Coronary artery (tissue), 2 donors: ENCODE data around the gene RALGPS1.

Source experiments
- DNase-seq: peaks from one replicate; pipeline ENCODE4 v3.0.0-alpha.2; 2017; ENCODE audit warnings: low spot score
- H3K27ac ChIP-seq, 2 donors: fragments of 200-600 bp; sonication (generic); one replicate each; pipeline ENCODE4 v1.5.1; 2016 to 2019
- H3K4me3 ChIP-seq: fragments of 200-600 bp; sonication (generic); 2 replicates; pipeline ENCODE4 v1.5.1; 2016; ENCODE audit warnings: mild to moderate bottlenecking, moderate library complexity
- TF ChIP-seq, protein P1 (sequence below): fragments of 200-600 bp; sonication (generic); IDR thresholded peaks from one replicate; pipeline ENCODE4 v1.5.1; 2019; ENCODE audit warnings: antibody characterized with exemption

Gene RALGPS1

GRCh38 chr9:127074561-127075548, 160.3 kb downstream of the RALGPS1 start:
- H3K4me3 ChIP-seq, result no peak overlapping the region
- DNase-seq, result no peak
- TF ChIP-seq, protein P1, sequence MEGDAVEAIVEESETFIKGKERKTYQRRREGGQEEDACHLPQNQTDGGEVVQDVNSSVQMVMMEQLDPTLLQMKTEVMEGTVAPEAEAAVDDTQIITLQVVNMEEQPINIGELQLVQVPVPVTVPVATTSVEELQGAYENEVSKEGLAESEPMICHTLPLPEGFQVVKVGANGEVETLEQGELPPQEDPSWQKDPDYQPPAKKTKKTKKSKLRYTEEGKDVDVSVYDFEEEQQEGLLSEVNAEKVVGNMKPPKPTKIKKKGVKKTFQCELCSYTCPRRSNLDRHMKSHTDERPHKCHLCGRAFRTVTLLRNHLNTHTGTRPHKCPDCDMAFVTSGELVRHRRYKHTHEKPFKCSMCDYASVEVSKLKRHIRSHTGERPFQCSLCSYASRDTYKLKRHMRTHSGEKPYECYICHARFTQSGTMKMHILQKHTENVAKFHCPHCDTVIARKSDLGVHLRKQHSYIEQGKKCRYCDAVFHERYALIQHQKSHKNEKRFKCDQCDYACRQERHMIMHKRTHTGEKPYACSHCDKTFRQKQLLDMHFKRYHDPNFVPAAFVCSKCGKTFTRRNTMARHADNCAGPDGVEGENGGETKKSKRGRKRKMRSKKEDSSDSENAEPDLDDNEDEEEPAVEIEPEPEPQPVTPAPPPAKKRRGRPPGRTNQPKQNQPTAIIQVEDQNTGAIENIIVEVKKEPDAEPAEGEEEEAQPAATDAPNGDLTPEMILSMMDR, result no peak
- no peak overlapping the region for H3K27ac ChIP-seq

- H3K4me3 ChIP-seq, result no peak overlapping the region
- TF ChIP-seq, protein P1, result no peak
- DNase-seq, result no peak
- H3K27ac ChIP-seq, result no peak overlapping the region
Observed at GRCh38 chr9:127075624-127076372, 161.2 kb downstream of the RALGPS1 start.

GRCh38 chr9:127076860-127077643, 162.5 kb downstream of the RALGPS1 start:
- DNase-seq, result peak; percentile 35
- Histone ChIP-seq H3K27ac (no peak overlapping the region), H3K4me3 (no peak overlapping the region)
- TF ChIP-seq, protein P1, result no peak

DNA sequence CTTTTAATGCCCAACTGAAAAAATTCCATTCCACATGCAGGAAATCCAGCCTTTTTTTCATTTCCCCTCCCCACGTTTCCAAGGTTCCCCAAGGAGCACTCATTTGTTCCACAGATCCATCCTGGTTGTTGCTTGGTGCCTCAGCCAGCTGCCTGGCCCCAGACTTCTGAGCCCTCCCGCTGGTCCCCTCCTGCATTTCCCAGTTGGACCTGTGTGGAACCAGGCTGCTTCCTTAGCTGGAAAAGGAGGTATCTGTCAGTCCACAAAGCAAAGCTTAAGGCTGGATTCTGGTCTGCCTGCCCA, 163.0 kb downstream of the RALGPS1 start:
- TF ChIP-seq, protein P1, result no peak
- DNase-seq, result no peak
- H3K27ac ChIP-seq, result no peak overlapping the region

DNA sequence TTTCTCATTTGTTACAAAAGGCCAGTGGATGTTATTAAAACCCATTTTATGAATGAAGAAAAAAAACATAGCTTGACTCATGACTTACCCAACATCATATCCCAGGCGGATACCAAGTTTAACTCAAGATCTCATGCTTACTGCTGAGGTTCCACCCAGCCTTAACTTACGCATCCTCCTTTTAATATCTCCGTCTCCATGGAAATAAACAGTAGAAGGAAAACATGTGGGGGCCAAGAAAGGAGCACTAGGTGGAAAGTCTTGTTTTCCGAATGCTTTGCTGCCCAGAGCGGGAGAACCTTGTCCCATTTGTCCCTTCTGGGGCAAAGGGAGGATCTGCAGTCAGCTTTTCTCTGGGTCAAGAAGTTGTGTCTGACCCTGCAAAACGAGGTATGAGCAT, 163.8 kb downstream of the RALGPS1 start:
- Histone ChIP-seq H3K4me3 (no peak overlapping the region), H3K27ac (no peak overlapping the region)
- TF ChIP-seq, protein P1, result no peak
- DNase-seq, result no peak

More for the DNA sequence above, 163.0 kb downstream of the RALGPS1 start:
- no peak overlapping the region for H3K4me3 ChIP-seq

DNA sequence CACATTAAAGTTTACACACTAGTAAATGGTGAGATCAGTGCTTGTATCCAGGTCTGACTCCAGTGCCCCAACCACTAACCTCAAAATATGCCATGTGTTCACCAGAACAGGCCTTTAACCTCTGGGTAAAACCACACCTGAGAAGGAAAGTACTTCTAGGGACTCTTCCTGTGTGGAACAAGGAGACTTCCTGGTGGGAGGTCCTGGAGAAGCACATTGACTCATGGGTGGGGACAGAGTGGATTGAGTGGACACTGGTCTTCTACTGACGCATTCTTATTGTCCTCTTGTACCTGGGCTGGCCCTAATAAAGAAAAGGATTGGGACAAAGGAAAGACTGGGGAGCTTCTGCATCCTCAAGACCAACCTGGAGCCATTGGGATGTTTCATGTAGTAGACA, 164.4 kb downstream of the RALGPS1 start:
- Histone ChIP-seq H3K4me3 (no peak overlapping the region), H3K27ac (no peak overlapping the region)
- TF ChIP-seq, protein P1, result no peak
- DNase-seq, result peak; percentile 7
